ENCODE results near the gene PDE8A.

The PDE8A gene

GRCh38 chr15:85030301-85030929 is 48.8 kb downstream of the PDE8A start:
- no peak for DNase-seq (ENCODE audit: low read depth in 4 of 4, low spot score in 1 of 4)

- no peak for DNase-seq (ENCODE audit: low read depth in 4 of 4, low spot score in 1 of 4)
Observed at GRCh38 chr15:85031086-85031943, 49.7 kb downstream of the PDE8A start.

GRCh38 chr15:85031944-85032558 is 50.4 kb downstream of the PDE8A start:
- no peak for DNase-seq (ENCODE audit: low read depth in 4 of 4, low spot score in 1 of 4)

GRCh38 chr15:85033148-85033547 is 51.5 kb downstream of the PDE8A start:
- no peak for DNase-seq (ENCODE audit: low read depth in 4 of 4, low spot score in 1 of 4)

GRCh38 chr15:85034276-85034675 is 52.6 kb downstream of the PDE8A start:
- no peak for DNase-seq (ENCODE audit: low read depth in 4 of 4, low spot score in 1 of 4)

- DNase-seq (ENCODE audit: low read depth in 4 of 4, low spot score in 1 of 4) = no peak
Observed at GRCh38 chr15:85035980-85036379, 54.3 kb downstream of the PDE8A start.

GRCh38 chr15:85036716-85037115 is 55.1 kb downstream of the PDE8A start:
- DNase-seq (ENCODE audit: low read depth in 4 of 4, low spot score in 1 of 4) = no peak

- no peak for DNase-seq (ENCODE audit: low read depth in 4 of 4, low spot score in 1 of 4)
Observed at GRCh38 chr15:85037641-85038040, 56.0 kb downstream of the PDE8A start.

- DNase-seq (ENCODE audit: low read depth in 4 of 4, low spot score in 1 of 4) = no peak
Observed at GRCh38 chr15:85041230-85041629, 59.6 kb downstream of the PDE8A start.

- peak in 1 of 4 experiments; percentile 13 for DNase-seq (ENCODE audit: low read depth in 4 of 4, low spot score in 1 of 4)
Observed at GRCh38 chr15:85044251-85044853, 62.7 kb downstream of the PDE8A start.

- DNase-seq (ENCODE audit: low read depth in 4 of 4, low spot score in 1 of 4) = no peak
Observed at GRCh38 chr15:85044894-85045293, 63.2 kb downstream of the PDE8A start.

- no peak for DNase-seq (ENCODE audit: low read depth in 4 of 4, low spot score in 1 of 4)
Observed at GRCh38 chr15:85045615-85046014, 64.0 kb downstream of the PDE8A start.

- DNase-seq (ENCODE audit: low read depth in 4 of 4, low spot score in 1 of 4) = no peak
Observed at GRCh38 chr15:85047271-85047948, 65.8 kb downstream of the PDE8A start.

GRCh38 chr15:85048430-85048829 is 66.8 kb downstream of the PDE8A start:
- DNase-seq (ENCODE audit: low read depth in 4 of 4, low spot score in 1 of 4) = no peak

- no peak for DNase-seq (ENCODE audit: low read depth in 4 of 4, low spot score in 1 of 4)
Observed at GRCh38 chr15:85049805-85050204, 68.1 kb downstream of the PDE8A start.

GRCh38 chr15:85059734-85060133 is 78.1 kb downstream of the PDE8A start:
- no peak for DNase-seq (ENCODE audit: low read depth in 4 of 4, low spot score in 1 of 4)

GRCh38 chr15:85062560-85062959 is 80.9 kb downstream of the PDE8A start:
- no peak for DNase-seq (ENCODE audit: low read depth in 4 of 4, low spot score in 1 of 4)

GRCh38 chr15:85063088-85063487 is 81.4 kb downstream of the PDE8A start:
- DNase-seq (ENCODE audit: low read depth in 4 of 4, low spot score in 1 of 4) = no peak

GRCh38 chr15:85063522-85064079 is 81.9 kb downstream of the PDE8A start:
- no peak for DNase-seq (ENCODE audit: low read depth in 4 of 4, low spot score in 1 of 4)

- no peak for DNase-seq (ENCODE audit: low read depth in 4 of 4, low spot score in 1 of 4)
Observed at GRCh38 chr15:85064710-85065109, 83.1 kb downstream of the PDE8A start.

- no peak for DNase-seq (ENCODE audit: low read depth in 4 of 4, low spot score in 1 of 4)
Observed at GRCh38 chr15:85071061-85071460, 89.4 kb downstream of the PDE8A start.

Data from stimulated activated CD4-positive, alpha-beta T cell treated with anti-CD3 and anti-CD28 coated beads, Interleukin-1b, Interleukin-23, amount 100 ng/mL, for 24 hours (primary cell).